Spleen (tissue), 13 donors: ENCODE measurements around the gene DPP9. TPM values are rescaled to one million over a fixed set of nuclear protein-coding genes. Genes with fewer than 3 reads are reported as not detected.
A peak's percentile ranks its signal among the peaks of the same experiment; 100 is the strongest.

Experiments used
- DNase-seq: peaks from one replicate; pipeline ENCODE4 v3.0.0-alpha.2; 2020
- H3K27ac ChIP-seq, 8 donors: fragments of 200-600 bp; sonication (generic) in 7 of 8; 1 replicate in 4 of 8; 2 replicates in 4 of 8; pipeline versions ENCODE4 v1.5.0 to v1.8.0; 2016 to 2021; ENCODE audit warnings: inconsistent platforms in 4 of 8, mild to moderate bottlenecking in 4 of 8, moderate library complexity in 1 of 8
- H3K27me3 ChIP-seq, 7 donors: fragments of 200-600 bp; sonication (generic) in 6 of 7; replicated peaks in 1 of 7; 1 replicate in 4 of 7; 2 replicates in 3 of 7; pipeline versions ENCODE4 v1.5.0 to v1.8.0; 2016 to 2021; ENCODE audit warnings: inconsistent platforms in 3 of 7, mild to moderate bottlenecking in 1 of 7
- H3K36me3 ChIP-seq, 6 donors: fragments of 200-600 bp; sonication (generic) in 5 of 6; 1 replicate in 4 of 6; 2 replicates in 2 of 6; pipeline versions ENCODE4 v1.5.0 to v1.8.0; 2016 to 2021; ENCODE audit warnings: inconsistent platforms in 2 of 6
- H3K4me1 ChIP-seq, 6 donors: fragments of 200-600 bp; sonication (generic) in 5 of 6; 1 replicate in 3 of 6; 2 replicates in 3 of 6; pipeline versions ENCODE4 v1.5.0 to v1.8.0; 2016 to 2021; ENCODE audit warnings: inconsistent platforms in 3 of 6
- H3K4me3 ChIP-seq, 8 donors: fragments of 200-600 bp; sonication (generic) in 7 of 8; 1 replicate in 4 of 8; 2 replicates in 4 of 8; pipeline versions ENCODE4 v1.5.0 to v1.8.0; 2016 to 2021; ENCODE audit warnings: inconsistent platforms in 4 of 8, mild to moderate bottlenecking in 4 of 8, moderate library complexity in 2 of 8
- H3K9me3 ChIP-seq, 8 donors: fragments of 200-600 bp; sonication (generic) in 7 of 8; 1 replicate in 4 of 8; 2 replicates in 4 of 8; pipeline versions ENCODE4 v1.5.0 to v1.8.0; 2016 to 2021; ENCODE audit warnings: inconsistent platforms in 4 of 8
- CTCF ChIP-seq, 11 experiments: fragments of 200-600 bp in 7 of 11; fragments of 450-650 bp in 4 of 11; sonication (generic) in 4 of 11; IDR thresholded peaks in 8 of 11; conservative IDR thresholded peaks in 3 of 11; 1 replicate in 7 of 11; 2 replicates in 4 of 11; pipeline versions ENCODE4 v1.4.0 to v1.8.0; 2016 to 2021; ENCODE audit warnings: antibody characterized with exemption in 11 of 11, inconsistent platforms in 4 of 11, mild to moderate bottlenecking in 1 of 11
- POLR2A ChIP-seq, 3 donors: fragments of 450-650 bp; IDR thresholded peaks; one replicate each; pipeline ENCODE4 v1.5.1; 2017; ENCODE audit warnings: antibody characterized with exemption in 3 of 3, mild to moderate bottlenecking in 1 of 3
- POLR2AphosphoS5 ChIP-seq, 3 donors: sonication (generic); formaldehyde crosslinking; IDR thresholded peaks; one replicate each; pipeline ENCODE4 v1.5.1; 2017; ENCODE audit warnings: antibody characterized with exemption in 3 of 3
- WGBS, 5 donors: extraction: QIAGEN DNeasy Blood & Tissue Kit in 3 of 5; methylation state at CpG; one replicate each; pipeline versions ENCODE4 v1.1.5 to v1.1.7; 2013 to 2018; 5-methylcytosine and 5-hydroxymethylcytosine counted together
- intact Hi-C: fragments of 100-400 bp; cut with DNase I; formaldehyde crosslinking; loops from one replicate; pipeline ENCODE4 v1.15.0; 2023; ENCODE audit warnings: low total_unique reads
- long read RNA-seq, 2 donors: transcript quantifications; one replicate each; lab custom pipeline, GENCODE V29; 2026
- polyA plus RNA-seq, 3 donors: library from polyadenylated mRNA; stranded (reverse); fragments of 200-250 nt; gene quantifications; one replicate each; pipeline ENCODE4 v1.2.1, GENCODE V29; 2013
- total RNA-seq, 7 donors: library from RNA; depleted of rRNA in 3 of 7; stranded (reverse); fragments of >200 nt in 3 of 7; fragmentation: NEBNext Ultra II Directional in 4 of 7; extraction: Animal tissue kit (Norgen Biotek cat#: 25700) in 4 of 7; gene quantifications; one replicate each; pipeline versions ENCODE4 v1.1.0 to v1.2.1, GENCODE V29; 2016 to 2021
- donor health status: healthy with polysubstance abuse.
- donor health status: DM: no; HTN: no; CAD: no; lungs with moderate emphysema.
- donor health status: DM: no; HTN: no; CAD: no.
- donor health status: Bipolar disorder and iron deficiency.
- donor health status: healthy.
- donor health status: DM: no; HTN: no; CAD: no.
- donor health status: DM: yes; HTN: yes; CAD: no.

Gene DPP9
- total RNA-seq, result 10 to 100 TPM; 47.4 to 89.9 (median 69.7) TPM
- 10 to 100 TPM; 22.8 to 44.8 (median 28.8) TPM for polyA plus RNA-seq
- long read RNA-seq, donor 1, result 0 reads
- long read RNA-seq, donor 2, result 0 reads

DNA sequence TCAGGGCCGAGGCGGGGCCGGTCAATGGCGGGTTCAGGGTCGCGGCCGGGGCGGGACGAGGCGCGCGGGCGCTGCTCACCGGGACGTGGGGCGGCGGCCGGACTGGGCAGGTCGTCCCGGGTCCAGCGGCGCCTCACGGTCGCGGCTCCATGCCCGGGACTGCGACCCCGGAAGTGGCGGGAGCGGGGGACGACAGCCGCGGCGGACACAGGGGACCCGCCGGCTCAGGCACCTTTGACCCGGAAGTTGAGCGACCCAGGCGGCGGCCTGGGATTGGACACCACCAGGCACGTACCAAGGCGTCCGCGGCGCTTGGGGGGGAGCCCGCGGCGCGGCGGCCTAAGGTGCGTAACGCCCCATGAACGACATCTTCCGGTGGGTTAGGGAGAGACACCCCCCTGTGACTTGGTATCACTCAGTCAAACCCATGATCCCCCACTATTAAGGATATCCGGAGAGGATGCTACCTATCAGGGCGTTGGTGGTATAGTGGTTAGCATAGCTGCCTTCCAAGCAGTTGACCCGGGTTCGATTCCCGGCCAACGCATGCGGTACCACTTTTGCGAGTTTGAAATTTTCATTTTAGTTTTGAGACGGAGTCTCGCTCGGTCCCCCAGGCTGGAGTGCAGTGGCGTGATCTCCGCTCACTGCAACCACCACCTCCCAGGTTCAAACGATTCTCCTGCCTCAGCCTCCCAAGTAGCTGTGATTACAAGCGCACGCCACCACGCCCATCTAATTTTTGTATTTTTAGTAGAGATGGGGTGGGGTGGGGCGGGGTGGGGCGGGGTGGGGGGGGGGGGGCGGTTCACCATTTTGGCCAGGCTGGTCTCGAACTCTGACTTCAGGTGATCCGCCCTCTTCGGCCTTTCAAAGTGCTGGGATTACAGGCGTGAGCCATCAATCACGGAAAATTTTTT is at the start of gene DPP9:
Gene DPP9, minus strand, starts transcription at position 248 of the 920 bp plus-strand sequence. CDS start 3,936 bp downstream, outside the sequence.
- peaks cover 12 to 56% (median 45%) of the 10 kb centered on the region in 6 donors for H3K4me1 ChIP-seq
- no peaks in the 10 kb centered on the region for H3K9me3 ChIP-seq
- peaks cover 0 to 33% (median 25%) of the 10 kb centered on the region in 6 donors for H3K36me3 ChIP-seq
- whole genome bisulfite sequencing, 5 donors, result 0 to 1% (median 0%) methylated on average over 55 to 79 of the region's 79 CpGs
- H3K27ac ChIP-seq, result peak within 1 kb of the TSS; percentile 85 to 97 (median 93)
- H3K4me3 ChIP-seq, result peak within 1 kb of the TSS; percentile 77 to 99 (median 94)
- DNase-seq, result peak; percentile 97
- TF ChIP-seq POLR2AphosphoS5 (IDR thresholded peaks at IDR 0.05) (peak; percentile 84 to 93 (median 85)), POLR2A (IDR thresholded peaks at IDR 0.05) (peak in 2 of 3 donors; percentile 26 to 86), CTCF (IDR thresholded peaks at IDR 0.05 in 8 of 11, conservative IDR thresholded peaks at IDR 0.05 in 3 of 11) (peak in 9 of 11 experiments; percentile 21 to 54 (median 39))
- no peaks in the 10 kb centered on the region for H3K27me3 ChIP-seq
- intact Hi-C loops, result loop anchor here (5.0 kb wide), 1 partner anchor 68 kb away; the partner anchor contains the start of gene FEM1A

GRCh38 chr19:4773047-4773640 is 49.5 kb upstream of the DPP9 start:
- DNase-seq, result no peak
- WGBS, 5 donors, result 61 to 70% (median 65%) methylated on average over 9 of the region's 9 CpGs
- Histone ChIP-seq H3K4me3 (no peak overlapping the region), H3K27me3 (peaks cover 0 to 36% (median 0%) of the 10 kb centered on the region in 7 donors), H3K9me3 (peaks cover 0 to 7% (median 0%) of the 10 kb centered on the region in 8 donors), H3K4me1 (no peaks in the 10 kb centered on the region), H3K36me3 (no peaks in the 10 kb centered on the region), H3K27ac (no peak overlapping the region)
- intact Hi-C loops, result no loop called here
- TF ChIP-seq POLR2AphosphoS5 (IDR thresholded peaks at IDR 0.05) (no peak), CTCF (IDR thresholded peaks at IDR 0.05 in 8 of 11, conservative IDR thresholded peaks at IDR 0.05 in 3 of 11) (no peak), POLR2A (IDR thresholded peaks at IDR 0.05) (no peak)

- H3K9me3 ChIP-seq, result peaks cover 0 to 7% (median 0%) of the 10 kb centered on the region in 8 donors
These were observed 48.9 kb upstream of the DPP9 start for GRCh38 chr19:4772566-4772965.

More at GRCh38 chr19:4772566-4772965, 48.9 kb upstream of the DPP9 start:
- WGBS, 5 donors, result 40 to 78% (median 54%) methylated on average over 2 of the region's 2 CpGs
- peaks cover 0 to 36% (median 0%) of the 10 kb centered on the region in 7 donors for H3K27me3 ChIP-seq
- no peak overlapping the region for H3K4me3 ChIP-seq
- no peaks in the 10 kb centered on the region for H3K4me1 ChIP-seq
- no peak for TF ChIP-seq POLR2A (IDR thresholded peaks at IDR 0.05)
- no peak for TF ChIP-seq CTCF (IDR thresholded peaks at IDR 0.05 in 8 of 11, conservative IDR thresholded peaks at IDR 0.05 in 3 of 11)
- no peak for TF ChIP-seq POLR2AphosphoS5 (IDR thresholded peaks at IDR 0.05)
- H3K27ac ChIP-seq, result no peak overlapping the region
- DNase-seq, result no peak
- H3K36me3 ChIP-seq, result no peaks in the 10 kb centered on the region
- intact Hi-C loops, result no loop called here
